Keratinocyte (primary cell): ENCODE results near the gene PNCK. TPM values are rescaled to one million over a fixed set of nuclear protein-coding genes. Genes with fewer than 3 reads are reported as not detected.

Experiments
- DNase-seq: peaks from one replicate; pipeline ENCODE4 v3.0.0-alpha.2; 2011; ENCODE audit warnings: low read depth, missing footprints, low spot score
- FAIRE-seq: peaks from 2 replicates; lab custom pipeline; 2011; peaks lifted over from hg19 to GRCh38; lab: Jason Lieb, UNC
- H2AFZ ChIP-seq: 2 replicates; pipeline ENCODE4 v1.6.0; 2012; ENCODE audit warnings: low read length, control low read depth, inconsistent platforms; ENCODE audit not compliant: control insufficient read depth
- H3K27ac ChIP-seq: 2 replicates; pipeline ENCODE4 v1.5.1; 2011; ENCODE audit warnings: low read length; ENCODE audit not compliant: control insufficient read depth, insufficient read depth
- H3K27me3 ChIP-seq: 3 replicates; pipeline ENCODE4 v1.6.0; 2011; ENCODE audit warnings: low read length; ENCODE audit not compliant: control insufficient read depth, insufficient read depth; ENCODE audit errors: extremely low read depth
- H3K36me3 ChIP-seq, 2 experiments: 2 replicates in 1 of 2; 3 replicates in 1 of 2; pipeline ENCODE4 v1.5.1; 2011; ENCODE audit warnings: low read length in 2 of 2, mild to moderate bottlenecking in 1 of 2; ENCODE audit not compliant: control insufficient read depth in 2 of 2, insufficient read depth in 2 of 2; ENCODE audit errors: extremely low read depth in 1 of 2
- H3K4me1 ChIP-seq: 3 replicates; pipeline ENCODE4 v1.5.1; 2011; ENCODE audit warnings: low read length; ENCODE audit not compliant: control insufficient read depth, insufficient read depth; ENCODE audit errors: extremely low read depth
- H3K4me2 ChIP-seq: 3 replicates; pipeline ENCODE4 v1.6.0; 2011; ENCODE audit warnings: low read depth, low read length; ENCODE audit not compliant: control insufficient read depth, insufficient read depth; ENCODE audit errors: extremely low read depth
- H3K4me3 ChIP-seq, 3 experiments: fragments of 200-600 bp in 1 of 3; sonication (generic) in 1 of 3; 2 replicates in 2 of 3; 3 replicates in 1 of 3; pipeline ENCODE4 v1.5.1; 2011 to 2016; ENCODE audit warnings: low read length in 3 of 3, mild to moderate bottlenecking in 3 of 3, control low read depth in 2 of 3, inconsistent platforms in 1 of 3, low read depth in 1 of 3, mixed read lengths in 1 of 3, mixed run types in 1 of 3, moderate library complexity in 1 of 3; ENCODE audit not compliant: control insufficient read depth in 2 of 3, insufficient read depth in 2 of 3; ENCODE audit errors: extremely low read depth in 1 of 3
- H3K79me2 ChIP-seq: 2 replicates; pipeline ENCODE4 v1.6.0; 2012; ENCODE audit warnings: low read length; ENCODE audit not compliant: control insufficient read depth, insufficient read depth
- H3K9ac ChIP-seq: 3 replicates; pipeline ENCODE4 v1.6.0; 2011; ENCODE audit warnings: low read length; ENCODE audit not compliant: control insufficient read depth, insufficient read depth; ENCODE audit errors: extremely low read depth
- H3K9me1 ChIP-seq: 3 replicates; pipeline ENCODE4 v1.6.0; 2011; ENCODE audit warnings: low read length; ENCODE audit not compliant: control insufficient read depth, insufficient read depth; ENCODE audit errors: extremely low read depth
- H3K9me3 ChIP-seq: 2 replicates; pipeline ENCODE4 v1.5.1; 2012; ENCODE audit warnings: low read depth, low read length; ENCODE audit not compliant: control insufficient read depth
- H4K20me1 ChIP-seq: 3 replicates; pipeline ENCODE4 v1.6.0; 2011; ENCODE audit warnings: low read length; ENCODE audit not compliant: control insufficient read depth, insufficient read depth; ENCODE audit errors: extremely low read depth
- EZH2 ChIP-seq: IDR thresholded peaks from one replicate; pipeline ENCODE4 v1.6.1; 2012; ENCODE audit warnings: inconsistent platforms, mild to moderate bottlenecking, low read length, moderate library complexity
- dilution Hi-C: fragments of 300-500 bp; cut with MboI; formaldehyde crosslinking; loops from one replicate; pipeline ENCODE4 v1.7.0; 2020; ENCODE audit warnings: low sequenced_read_pairs; ENCODE audit not compliant: extremely low pct_ligation_motif_present
- polyA plus RNA-seq, 5 experiments: library from polyadenylated mRNA; depleted of rRNA in 3 of 5; stranded (reverse) in 3 of 5; stranded (forward) in 1 of 5; unstranded in 1 of 5; fragments of >200 nt; gene quantifications; 1 replicate in 1 of 5; 2 replicates in 3 of 5; 3 replicates in 1 of 5; pipeline versions ENCODE4 v1.2.1 to v1.2.3, GENCODE V29; 2011 to 2012; ENCODE audit warnings: missing spikeins in 2 of 5, low read depth in 1 of 5, low replicate concordance in 1 of 5
- TF ChIP-seq, protein P1 (sequence below), 3 experiments: IDR thresholded peaks in 1 of 3; conservative IDR thresholded peaks in 1 of 3; optimal IDR thresholded peaks in 1 of 3; 2 replicates in 2 of 3; 3 replicates in 1 of 3; pipeline versions ENCODE3 to v1.5.1; 2011; ENCODE audit warnings: low read length in 3 of 3, mild to moderate bottlenecking in 3 of 3, moderate library complexity in 2 of 3, control low read depth in 1 of 3, inconsistent platforms in 1 of 3; ENCODE audit not compliant: insufficient read depth in 2 of 3; ENCODE audit errors: extremely low read depth in 1 of 3

The PNCK gene
- polyA plus RNA-seq, 1 donor (not counting 4 experiments of a cell fraction or from before 2014, with no cell fraction given) = 0.24 TPM

DNA sequence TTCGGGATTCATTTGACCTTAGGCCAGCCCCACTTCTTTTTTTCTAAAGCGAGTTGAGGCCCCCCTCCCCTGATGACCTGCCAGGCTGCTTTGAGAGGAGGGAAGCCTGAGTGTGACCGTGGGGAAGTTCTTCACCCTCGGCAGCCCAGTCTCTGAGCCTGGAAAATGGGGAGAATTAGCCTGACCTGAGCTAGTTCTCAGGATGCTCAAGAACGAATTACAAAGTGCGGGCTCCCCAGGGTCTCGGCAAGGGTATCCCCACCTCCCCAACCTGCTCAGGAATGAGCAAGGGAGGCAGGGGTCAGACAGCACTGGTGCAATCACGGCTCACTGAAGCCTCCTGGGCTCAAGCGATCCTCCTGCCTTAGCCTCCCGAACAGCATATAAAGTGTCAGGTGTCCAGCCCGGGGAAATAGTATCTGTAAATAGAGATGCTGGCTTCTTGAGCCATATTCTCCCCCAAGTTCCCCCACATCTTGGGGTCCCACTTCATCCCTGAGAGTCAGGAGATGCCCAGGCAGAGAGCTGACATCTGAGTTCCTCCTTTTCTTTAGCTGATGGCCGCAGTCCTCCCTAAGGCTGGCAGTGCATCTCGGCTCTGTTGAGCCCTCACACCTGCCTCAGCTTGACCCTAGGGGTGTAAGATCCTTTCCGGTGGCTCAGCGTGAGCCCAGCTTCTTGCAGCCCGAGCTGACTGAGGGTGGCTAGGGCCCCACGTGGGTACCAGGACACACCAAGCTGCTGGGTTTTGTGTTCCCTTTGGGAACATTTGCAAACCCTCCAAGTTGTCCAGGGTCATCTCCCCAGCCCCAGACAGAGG lies 25.0 kb downstream of the PNCK start:
- no peak overlapping the region for H2AFZ ChIP-seq
- no peak overlapping the region for H3K9ac ChIP-seq
- no peak for FAIRE-seq
- H3K9me1 ChIP-seq = no peaks in the 10 kb centered on the region
- no peaks in the 10 kb centered on the region for H3K36me3 ChIP-seq
- H3K4me2 ChIP-seq = no peak overlapping the region
- H3K79me2 ChIP-seq = no peaks in the 10 kb centered on the region
- no peak overlapping the region for H3K4me3 ChIP-seq
- H3K27ac ChIP-seq = no peak overlapping the region
- no peaks in the 10 kb centered on the region for H4K20me1 ChIP-seq
- H3K27me3 ChIP-seq = peaks cover 37% of the 10 kb centered on the region
- H3K4me1 ChIP-seq = peaks cover 7% of the 10 kb centered on the region
- peaks cover 1% of the 10 kb centered on the region for H3K9me3 ChIP-seq
- TF ChIP-seq EZH2 = no peak
- TF ChIP-seq, protein P1, sequence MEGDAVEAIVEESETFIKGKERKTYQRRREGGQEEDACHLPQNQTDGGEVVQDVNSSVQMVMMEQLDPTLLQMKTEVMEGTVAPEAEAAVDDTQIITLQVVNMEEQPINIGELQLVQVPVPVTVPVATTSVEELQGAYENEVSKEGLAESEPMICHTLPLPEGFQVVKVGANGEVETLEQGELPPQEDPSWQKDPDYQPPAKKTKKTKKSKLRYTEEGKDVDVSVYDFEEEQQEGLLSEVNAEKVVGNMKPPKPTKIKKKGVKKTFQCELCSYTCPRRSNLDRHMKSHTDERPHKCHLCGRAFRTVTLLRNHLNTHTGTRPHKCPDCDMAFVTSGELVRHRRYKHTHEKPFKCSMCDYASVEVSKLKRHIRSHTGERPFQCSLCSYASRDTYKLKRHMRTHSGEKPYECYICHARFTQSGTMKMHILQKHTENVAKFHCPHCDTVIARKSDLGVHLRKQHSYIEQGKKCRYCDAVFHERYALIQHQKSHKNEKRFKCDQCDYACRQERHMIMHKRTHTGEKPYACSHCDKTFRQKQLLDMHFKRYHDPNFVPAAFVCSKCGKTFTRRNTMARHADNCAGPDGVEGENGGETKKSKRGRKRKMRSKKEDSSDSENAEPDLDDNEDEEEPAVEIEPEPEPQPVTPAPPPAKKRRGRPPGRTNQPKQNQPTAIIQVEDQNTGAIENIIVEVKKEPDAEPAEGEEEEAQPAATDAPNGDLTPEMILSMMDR (optimal IDR thresholded peaks at IDR 0.05 in 1 of 3, IDR thresholded peaks at IDR 0.05 in 1 of 3, conservative IDR thresholded peaks at IDR 0.05 in 1 of 3; ENCODE audit: extremely low read depth in 1 of 3, insufficient read depth in 2 of 3, low read length in 3 of 3) = no peak
- no peak for DNase-seq
- dilution Hi-C loops = no loop called here

DNA sequence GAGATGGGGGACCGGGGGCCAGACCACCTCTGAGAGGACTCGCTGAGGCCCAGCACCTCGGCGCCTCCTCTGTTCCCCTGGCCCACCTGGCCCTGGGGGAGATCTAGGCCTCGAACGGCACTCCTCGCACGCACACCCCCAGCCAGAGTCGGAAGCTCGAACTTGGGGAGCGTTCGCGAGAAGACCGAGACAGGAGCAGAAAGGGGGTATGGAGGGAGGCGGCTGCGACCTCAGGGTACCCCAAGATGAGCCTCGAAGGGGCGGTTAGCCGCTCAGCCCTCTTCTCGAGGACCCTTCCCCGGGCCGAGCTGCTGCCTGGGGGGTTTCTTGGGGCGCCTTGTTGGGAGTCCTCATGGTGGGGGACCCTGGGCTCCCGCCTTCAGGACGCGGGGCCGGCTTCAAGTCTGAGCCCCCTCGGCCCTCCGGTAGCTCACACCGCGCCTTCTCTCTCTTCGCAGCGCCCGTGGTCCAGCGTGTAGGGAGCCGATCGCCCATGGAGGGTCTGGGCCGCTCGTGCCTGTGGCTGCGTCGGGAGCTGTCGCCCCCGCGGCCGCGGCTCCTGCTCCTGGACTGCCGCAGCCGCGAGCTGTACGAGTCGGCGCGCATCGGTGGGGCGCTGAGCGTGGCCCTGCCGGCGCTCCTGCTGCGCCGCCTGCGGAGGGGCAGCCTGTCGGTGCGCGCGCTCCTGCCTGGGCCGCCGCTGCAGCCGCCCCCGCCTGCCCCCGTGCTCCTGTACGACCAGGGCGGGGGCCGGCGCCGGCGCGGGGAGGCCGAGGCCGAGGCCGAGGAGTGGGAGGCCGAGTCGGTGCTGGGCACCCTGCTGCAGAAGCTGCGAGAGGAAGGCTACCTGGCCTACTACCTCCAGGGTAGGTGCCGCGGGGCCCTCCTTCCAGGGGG lies 25.9 kb downstream of the PNCK start:
- dilution Hi-C loops = no loop called here
- FAIRE-seq = no peak

More for the DNA sequence above, 25.9 kb downstream of the PNCK start:
- Histone ChIP-seq H3K27ac (no peak overlapping the region), H3K4me3 (no peak overlapping the region), H3K27me3 (peaks cover 45% of the 10 kb centered on the region), H3K79me2 (no peaks in the 10 kb centered on the region), H3K36me3 (no peaks in the 10 kb centered on the region), H2AFZ (no peak overlapping the region), H3K9me1 (no peaks in the 10 kb centered on the region), H3K9me3 (peaks cover 1% of the 10 kb centered on the region), H3K9ac (no peak overlapping the region), H4K20me1 (no peaks in the 10 kb centered on the region), H3K4me1 (peaks cover 7% of the 10 kb centered on the region), H3K4me2 (no peak overlapping the region)
- peak; percentile 26 for TF ChIP-seq EZH2
- TF ChIP-seq, protein P1 (optimal IDR thresholded peaks at IDR 0.05 in 1 of 3, IDR thresholded peaks at IDR 0.05 in 1 of 3, conservative IDR thresholded peaks at IDR 0.05 in 1 of 3; ENCODE audit: extremely low read depth in 1 of 3, insufficient read depth in 2 of 3, low read length in 3 of 3) = no peak
- DNase-seq = no peak
